Breast epithelium (tissue), 4 donors: ENCODE data around the gene LMCD1. TPM values are rescaled to one million over a fixed set of nuclear protein-coding genes. Genes with fewer than 3 reads are reported as not detected.

ENCODE experiments used
- DNase-seq, 2 donors: peaks; one replicate each; pipeline ENCODE4 v3.0.0-alpha.2; 2019; ENCODE audit warnings: low spot score in 2 of 2
- H3K27ac ChIP-seq, 2 donors: fragments of 200-600 bp; sonication (generic) in 1 of 2; one replicate each; pipeline ENCODE4 v1.5.1; 2016 to 2019; ENCODE audit warnings: mild to moderate bottlenecking in 1 of 2
- H3K27me3 ChIP-seq, 2 donors: fragments of 200-600 bp; sonication (generic) in 1 of 2; one replicate each; pipeline versions ENCODE4 v1.5.1 to v1.6.0; 2017 to 2019; ENCODE audit warnings: control low read depth in 1 of 2, mild to moderate bottlenecking in 1 of 2
- H3K36me3 ChIP-seq: fragments of 200-600 bp; one replicate; pipeline ENCODE4 v1.5.1; 2019
- H3K4me1 ChIP-seq, 2 donors: fragments of 200-600 bp; sonication (generic); one replicate each; pipeline ENCODE4 v1.5.1; 2016 to 2019; ENCODE audit warnings: control low read depth in 1 of 2
- H3K4me3 ChIP-seq, 3 donors: fragments of 200-600 bp; sonication (generic); 1 replicate in 2 of 3; 2 replicates in 1 of 3; pipeline ENCODE4 v1.5.1; 2016 to 2019; ENCODE audit warnings: mild to moderate bottlenecking in 3 of 3, moderate library complexity in 2 of 3
- H3K9me3 ChIP-seq, 2 donors: fragments of 200-600 bp; sonication (generic) in 1 of 2; one replicate each; pipeline ENCODE4 v1.5.1; 2016 to 2019; ENCODE audit warnings: control low read depth in 1 of 2
- POLR2A ChIP-seq: fragments of 450-650 bp; IDR thresholded peaks from one replicate; pipeline ENCODE4 v1.6.1; 2016; ENCODE audit warnings: antibody characterized with exemption, mild to moderate bottlenecking, moderate library complexity
- POLR2AphosphoS5 ChIP-seq, 3 donors: sonication (generic); formaldehyde crosslinking; IDR thresholded peaks; one replicate each; pipeline ENCODE4 v1.6.1; 2017; ENCODE audit warnings: antibody characterized with exemption in 3 of 3
- intact Hi-C: fragments of 100-400 bp; cut with DNase I; formaldehyde crosslinking; loops from one replicate; pipeline ENCODE4 v1.15.1; 2023; ENCODE audit warnings: low total_unique reads
- total RNA-seq, 3 donors: library from RNA; depleted of rRNA; stranded (reverse); fragments of >200 nt; gene quantifications; one replicate each; pipeline ENCODE4 v1.1.0, GENCODE V29; 2016
- TF ChIP-seq, protein P1 (sequence below), 3 donors: fragments of 450-650 bp; IDR thresholded peaks; one replicate each; pipeline ENCODE4 v1.5.1; 2016 to 2017; ENCODE audit warnings: antibody characterized with exemption in 3 of 3, mild to moderate bottlenecking in 3 of 3, moderate library complexity in 3 of 3

The LMCD1 gene
- total RNA-seq, 3 donors from 2014 or later = 53.0 to 228 (median 105) TPM

DNA sequence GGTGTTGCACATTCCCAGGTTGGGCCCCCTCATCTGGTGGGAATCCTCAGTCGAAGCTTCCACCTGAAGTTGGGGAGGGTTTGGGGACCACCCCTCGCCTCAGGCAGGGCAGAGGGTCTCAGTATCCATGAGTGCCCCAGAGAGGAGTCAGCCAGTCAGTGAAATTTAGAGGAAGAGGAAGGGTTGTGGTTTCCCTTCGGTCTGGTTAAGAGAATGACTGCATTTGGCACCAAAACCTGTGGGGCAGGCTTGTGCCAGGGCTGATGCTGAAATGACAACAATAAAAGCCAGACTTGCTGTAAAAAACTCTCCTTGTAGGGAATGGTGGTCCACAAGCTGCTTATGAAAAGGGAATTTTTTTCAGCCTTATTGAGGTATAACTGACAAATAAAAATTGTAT lies 22.6 kb downstream of the LMCD1 start:
- Histone ChIP-seq H3K9me3 (no peaks in the 10 kb centered on the region), H3K4me1 (no peaks in the 10 kb centered on the region), H3K27me3 (no peaks in the 10 kb centered on the region), H3K27ac (peak overlapping the region; percentile 8 to 19), H3K36me3 (no peaks in the 10 kb centered on the region), H3K4me3 (no peak overlapping the region)
- DNase-seq = peak in 1 of 2 donors; percentile 53
- TF ChIP-seq, protein P1, sequence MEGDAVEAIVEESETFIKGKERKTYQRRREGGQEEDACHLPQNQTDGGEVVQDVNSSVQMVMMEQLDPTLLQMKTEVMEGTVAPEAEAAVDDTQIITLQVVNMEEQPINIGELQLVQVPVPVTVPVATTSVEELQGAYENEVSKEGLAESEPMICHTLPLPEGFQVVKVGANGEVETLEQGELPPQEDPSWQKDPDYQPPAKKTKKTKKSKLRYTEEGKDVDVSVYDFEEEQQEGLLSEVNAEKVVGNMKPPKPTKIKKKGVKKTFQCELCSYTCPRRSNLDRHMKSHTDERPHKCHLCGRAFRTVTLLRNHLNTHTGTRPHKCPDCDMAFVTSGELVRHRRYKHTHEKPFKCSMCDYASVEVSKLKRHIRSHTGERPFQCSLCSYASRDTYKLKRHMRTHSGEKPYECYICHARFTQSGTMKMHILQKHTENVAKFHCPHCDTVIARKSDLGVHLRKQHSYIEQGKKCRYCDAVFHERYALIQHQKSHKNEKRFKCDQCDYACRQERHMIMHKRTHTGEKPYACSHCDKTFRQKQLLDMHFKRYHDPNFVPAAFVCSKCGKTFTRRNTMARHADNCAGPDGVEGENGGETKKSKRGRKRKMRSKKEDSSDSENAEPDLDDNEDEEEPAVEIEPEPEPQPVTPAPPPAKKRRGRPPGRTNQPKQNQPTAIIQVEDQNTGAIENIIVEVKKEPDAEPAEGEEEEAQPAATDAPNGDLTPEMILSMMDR (IDR thresholded peaks at IDR 0.05) = no peak
- TF ChIP-seq POLR2AphosphoS5 (IDR thresholded peaks at IDR 0.05) = no peak
- no peak for TF ChIP-seq POLR2A
- intact Hi-C loops = no loop called here

- no peak for DNase-seq
- H3K27me3 ChIP-seq = no peaks in the 10 kb centered on the region
- intact Hi-C loops = no loop called here
- H3K9me3 ChIP-seq = no peaks in the 10 kb centered on the region
- H3K36me3 ChIP-seq = no peaks in the 10 kb centered on the region
- no peaks in the 10 kb centered on the region for H3K4me1 ChIP-seq
- no peak for TF ChIP-seq POLR2A
- no peak for TF ChIP-seq POLR2AphosphoS5 (IDR thresholded peaks at IDR 0.05)
- TF ChIP-seq, protein P1 (IDR thresholded peaks at IDR 0.05) = no peak
- peak overlapping the region; percentile 8 to 19 for H3K27ac ChIP-seq
- no peak overlapping the region for H3K4me3 ChIP-seq
These were observed 23.2 kb downstream of the LMCD1 start for GRCh38 chr3:8524656-8525399.

GRCh38 chr3:8525893-8526292 lies 24.3 kb downstream of the LMCD1 start:
- H3K4me1 ChIP-seq = no peaks in the 10 kb centered on the region
- H3K36me3 ChIP-seq = no peaks in the 10 kb centered on the region
- H3K9me3 ChIP-seq = no peaks in the 10 kb centered on the region
- intact Hi-C loops = no loop called here
- DNase-seq = no peak
- H3K27ac ChIP-seq = peak overlapping the region in 1 of 2 donors; percentile 4
- TF ChIP-seq POLR2A (no peak), POLR2AphosphoS5 (IDR thresholded peaks at IDR 0.05) (no peak)
- TF ChIP-seq, protein P1 (IDR thresholded peaks at IDR 0.05) = no peak
- no peak overlapping the region for H3K4me3 ChIP-seq
- H3K27me3 ChIP-seq = no peaks in the 10 kb centered on the region

DNA sequence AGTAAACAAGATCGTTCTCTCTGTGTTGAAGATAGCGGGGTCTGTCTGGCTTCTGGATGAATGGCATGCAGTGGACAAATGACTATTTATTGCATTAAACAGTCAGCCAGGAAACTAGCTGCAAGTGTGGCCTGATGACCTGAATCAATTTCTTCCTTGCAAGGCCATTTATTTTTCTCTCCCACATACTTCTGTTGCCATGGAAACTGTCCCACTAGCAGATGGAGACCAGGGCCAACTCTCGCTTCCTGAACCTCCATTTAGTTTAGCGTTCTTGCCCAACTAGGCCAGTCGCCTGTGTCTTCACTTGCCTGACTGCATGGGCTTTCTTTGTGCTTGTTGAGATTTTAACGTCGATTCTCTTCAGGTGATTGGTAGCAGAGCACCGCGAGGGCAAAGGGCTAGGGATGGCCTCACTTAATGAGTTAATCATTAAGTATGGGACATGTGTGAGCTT lies 27.6 kb downstream of the LMCD1 start:
- Histone ChIP-seq H3K36me3 (no peaks in the 10 kb centered on the region), H3K4me3 (no peak overlapping the region), H3K27ac (peak overlapping the region; percentile 41 to 79), H3K27me3 (no peaks in the 10 kb centered on the region), H3K9me3 (no peaks in the 10 kb centered on the region), H3K4me1 (no peaks in the 10 kb centered on the region)
- TF ChIP-seq POLR2AphosphoS5 (IDR thresholded peaks at IDR 0.05) (peak in 1 of 3 donors; percentile 49), POLR2A (no peak)
- TF ChIP-seq, protein P1 (IDR thresholded peaks at IDR 0.05) = no peak
- no peak for DNase-seq
- intact Hi-C loops = no loop called here

GRCh38 chr3:8529738-8530525 lies 28.3 kb downstream of the LMCD1 start:
- no peak for DNase-seq
- no peaks in the 10 kb centered on the region for H3K27me3 ChIP-seq
- TF ChIP-seq POLR2A (no peak), POLR2AphosphoS5 (IDR thresholded peaks at IDR 0.05) (no peak)
- TF ChIP-seq, protein P1 (IDR thresholded peaks at IDR 0.05) = no peak
- H3K36me3 ChIP-seq = no peaks in the 10 kb centered on the region
- H3K9me3 ChIP-seq = no peaks in the 10 kb centered on the region
- no peaks in the 10 kb centered on the region for H3K4me1 ChIP-seq
- H3K27ac ChIP-seq = peak overlapping the region in 1 of 2 donors; percentile 79
- intact Hi-C loops = no loop called here
- H3K4me3 ChIP-seq = no peak overlapping the region
